Hindlimb muscle (tissue), 1 donor: ENCODE results near the gene FASN. TPM values are rescaled to one million over a fixed set of nuclear protein-coding genes. Genes with fewer than 3 reads are reported as not detected.
A peak's percentile ranks its signal among the peaks of the same experiment; 100 is the strongest.

Source experiments
- DNase-seq: peaks from one replicate; pipeline ENCODE4 v3.0.0-alpha.2; 2013
- polyA plus RNA-seq: library from polyadenylated mRNA; unstranded; fragments of 120-200 nt; gene quantifications from one replicate; pipeline ENCODE4 v1.2.1, GENCODE V29; 2013; ENCODE audit not compliant: insufficient read length

Gene FASN
- polyA plus RNA-seq, 1 donor, result 34.7 TPM

- DNase-seq, result no peak
These were observed 10.8 kb downstream of the FASN start for GRCh38 chr17:82086941-82087906.

GRCh38 chr17:82085931-82086764 lies 11.9 kb downstream of the FASN start:
- DNase-seq, result no peak

GRCh38 chr17:82085031-82085861 lies 12.8 kb downstream of the FASN start:
- no peak for DNase-seq

GRCh38 chr17:82084373-82085030 lies 13.5 kb downstream of the FASN start:
- DNase-seq, result no peak

- no peak for DNase-seq
These were observed 14.3 kb downstream of the FASN start for GRCh38 chr17:82083533-82084359.

GRCh38 chr17:82083009-82083408 lies 15.0 kb downstream of the FASN start:
- no peak for DNase-seq

GRCh38 chr17:82082456-82082855 lies 15.6 kb downstream of the FASN start:
- no peak for DNase-seq

GRCh38 chr17:82081966-82082365 lies 16.1 kb downstream of the FASN start:
- no peak for DNase-seq

- no peak for DNase-seq
These were observed 16.5 kb downstream of the FASN start for GRCh38 chr17:82081546-82081945.

GRCh38 chr17:82080789-82081464 lies 17.1 kb downstream of the FASN start:
- DNase-seq, result no peak

- DNase-seq, result no peak
These were observed 17.8 kb downstream of the FASN start for GRCh38 chr17:82080048-82080788.

- DNase-seq, result no peak
These were observed 18.9 kb downstream of the FASN start for GRCh38 chr17:82079001-82079677.

GRCh38 chr17:82078433-82078832 lies 19.6 kb downstream of the FASN start:
- DNase-seq, result no peak

- DNase-seq, result peak; percentile 62
These were observed 20.2 kb downstream of the FASN start for GRCh38 chr17:82077617-82078358.

GRCh38 chr17:82076785-82077591 lies 21.0 kb downstream of the FASN start:
- no peak for DNase-seq

GRCh38 chr17:82076018-82076784 lies 21.8 kb downstream of the FASN start:
- DNase-seq, result no peak

GRCh38 chr17:82073446-82073845 lies 24.6 kb downstream of the FASN start:
- no peak for DNase-seq
